ENCODE results near the gene ADGRG4. TPM values are rescaled to one million over a fixed set of nuclear protein-coding genes. Genes with fewer than 3 reads are reported as not detected.

ADGRG4 gene
- polyA plus RNA-seq, 2 of the 4 experiments (the other 2 are of a cell fraction), result not detected

GRCh38 chrX:136386826-136387225 is 86.1 kb downstream of the ADGRG4 start:
- ChIA-PET CTCF (no interaction called here), POLR2A (no interaction called here)
- FAIRE-seq (peak; percentile 91), DNase-seq (ENCODE audit: low read depth in 1 of 2, low spot score in 1 of 2) (no peak), ATAC-seq (no peak)
- TF ChIP-seq JUN (IDR thresholded peaks at IDR 0.05) (no peak), USF2 (IDR thresholded peaks at IDR 0.05) (no peak), CHD2 (IDR thresholded peaks at IDR 0.05; ENCODE audit: low read length, partially characterized antibody) (no peak), PBX3 (IDR thresholded peaks at IDR 0.05) (no peak), RARB (CRISPR knock-in tag; IDR thresholded peaks at IDR 0.05) (no peak), RNF2 (IDR thresholded peaks at IDR 0.05; ENCODE audit: borderline replicate concordance, low read depth) (no peak), FOXS1 (CRISPR knock-in tag; IDR thresholded peaks at IDR 0.05) (no peak), CEBPB (IDR thresholded peaks at IDR 0.05) (no peak), ELK1 (IDR thresholded peaks at IDR 0.05; ENCODE audit: low read depth, low read length) (no peak), CHD4 (IDR thresholded peaks at IDR 0.05; ENCODE audit: borderline replicate concordance) (no peak), HDAC2 (IDR thresholded peaks at IDR 0.05) (no peak), SREBF2 (IDR thresholded peaks at IDR 0.05) (no peak), EHF (CRISPR knock-in tag; IDR thresholded peaks at IDR 0.05) (no peak), RCOR1 (IDR thresholded peaks at IDR 0.05; ENCODE audit: low read depth, low read length) (no peak), POLR2AphosphoS2 (conservative IDR thresholded peaks at IDR 0.05; ENCODE audit: low read length) (no peak), SMC3 (IDR thresholded peaks at IDR 0.05) (no peak), ZSCAN20 (CRISPR knock-in tag; IDR thresholded peaks at IDR 0.05) (no peak)
- Histone ChIP-seq H3K4me1 (no peaks in the 10 kb centered on the region), H3K27ac (no peak overlapping the region), H3K4me3 (no peak overlapping the region), H3K9me3 (no peaks in the 10 kb centered on the region), H3K4me2 (no peak overlapping the region)
- WGBS (ENCODE audit: missing lambda C conversion rate), result 78% methylated on average over 2 of the region's 2 CpGs

GRCh38 chrX:136387951-136388502 is 87.3 kb downstream of the ADGRG4 start:
- no peak overlapping the region for H3K27ac ChIP-seq
- DNase-seq (ENCODE audit: low read depth in 1 of 2, low spot score in 1 of 2), result no peak
- no peak for FAIRE-seq
- CTCF ChIA-PET, result no interaction called here
- H3K4me3 ChIP-seq, result no peak overlapping the region
- no peak overlapping the region for H3K4me2 ChIP-seq
- POLR2A ChIA-PET, result no interaction called here
- TF ChIP-seq SMC3 (IDR thresholded peaks at IDR 0.05), result no peak
- no peak for TF ChIP-seq FOSB (CRISPR knock-in tag; IDR thresholded peaks at IDR 0.05)
- TF ChIP-seq FOSL2 (IDR thresholded peaks at IDR 0.05), result no peak
- no peak for TF ChIP-seq FOSL2 (CRISPR knock-in tag; IDR thresholded peaks at IDR 0.05)
- no peak for TF ChIP-seq MAZ (IDR thresholded peaks at IDR 0.05; ENCODE audit: borderline replicate concordance, low read depth, low read length)
- no peak for ATAC-seq
- H3K9me3 ChIP-seq, result no peaks in the 10 kb centered on the region
- 17% methylated on average over 3 of the region's 3 CpGs for WGBS (ENCODE audit: missing lambda C conversion rate)
- H3K4me1 ChIP-seq, result no peaks in the 10 kb centered on the region

- CTCF ChIA-PET, result interaction anchor here (1.1 kb wide), 1 partner anchor 304 kb away, joined by 4 read pairs; no protein-coding TSS in a partner anchor
- TF ChIP-seq ZC3H11A (IDR thresholded peaks at IDR 0.05) (no peak), NFE2L2 (conservative IDR thresholded peaks at IDR 0.05; ENCODE audit: low read length) (no peak), PBX3 (IDR thresholded peaks at IDR 0.05) (no peak), NPAS2 (CRISPR knock-in tag; IDR thresholded peaks at IDR 0.05; ENCODE audit: borderline replicate concordance) (no peak), HOXA7 (CRISPR knock-in tag; IDR thresholded peaks at IDR 0.05) (no peak), POLR2AphosphoS2 (conservative IDR thresholded peaks at IDR 0.05; ENCODE audit: low read length) (no peak), HOXB13 (CRISPR knock-in tag; IDR thresholded peaks at IDR 0.05; ENCODE audit: low read depth) (no peak), BHLHE40 (IDR thresholded peaks at IDR 0.05; ENCODE audit: low read depth, low read length) (no peak), RFX5 (IDR thresholded peaks at IDR 0.05) (no peak), E2F6 (IDR thresholded peaks at IDR 0.05; ENCODE audit: borderline replicate concordance, low read depth) (no peak), CBX2 (IDR thresholded peaks at IDR 0.05; ENCODE audit: borderline replicate concordance, low read depth) (no peak), SMC3 (IDR thresholded peaks at IDR 0.05) (no peak), NR3C1 (IDR thresholded peaks at IDR 0.05) (no peak), ELK1 (IDR thresholded peaks at IDR 0.05; ENCODE audit: low read depth, low read length) (no peak)
Observed at GRCh38 chrX:136390921-136391320, 90.2 kb downstream of the ADGRG4 start.

More at GRCh38 chrX:136390921-136391320, 90.2 kb downstream of the ADGRG4 start:
- Histone ChIP-seq H3K4me3 (no peak overlapping the region), H3K4me1 (no peaks in the 10 kb centered on the region), H3K27ac (no peak overlapping the region), H3K9me3 (no peaks in the 10 kb centered on the region), H3K4me2 (no peak overlapping the region)
- FAIRE-seq, result no peak
- ATAC-seq, result no peak
- WGBS (ENCODE audit: missing lambda C conversion rate), result no CpG with 5 or more reads among the region's 2 CpGs
- POLR2A ChIA-PET, result no interaction called here
- no peak for DNase-seq (ENCODE audit: low read depth in 1 of 2, low spot score in 1 of 2)
